Vagina (tissue), 2 donors: ENCODE measurements around the gene IRAK3. TPM values are rescaled to one million over a fixed set of nuclear protein-coding genes. Genes with fewer than 3 reads are reported as not detected.

Experiments used
- DNase-seq, 2 donors: peaks; one replicate each; pipeline ENCODE4 v3.0.0-alpha.2; 2017; ENCODE audit errors: extremely low spot score in 2 of 2
- H3K27ac ChIP-seq: fragments of 200-600 bp; sonication (generic); one replicate; pipeline ENCODE4 v1.5.1; 2019
- H3K27me3 ChIP-seq: fragments of 200-600 bp; sonication (generic); one replicate; pipeline ENCODE4 v1.5.1; 2019
- H3K36me3 ChIP-seq, 2 donors: fragments of 200-600 bp; sonication (generic); one replicate each; pipeline ENCODE4 v1.5.1; 2017 to 2019
- H3K4me1 ChIP-seq: fragments of 200-600 bp; sonication (generic); one replicate; pipeline ENCODE4 v1.5.1; 2019
- H3K4me3 ChIP-seq, 2 donors: fragments of 200-600 bp; sonication (generic); 1 replicate in 1 of 2; 2 replicates in 1 of 2; pipeline ENCODE4 v1.5.1; 2016 to 2019
- H3K9me3 ChIP-seq: fragments of 200-600 bp; sonication (generic); one replicate; pipeline ENCODE4 v1.5.1; 2019
- CTCF ChIP-seq, 3 experiments: fragments of 450-650 bp in 2 of 3; fragments of 200-600 bp in 1 of 3; sonication (generic) in 1 of 3; IDR thresholded peaks; one replicate each; pipeline ENCODE4 v1.5.1; 2017 to 2019; ENCODE audit warnings: antibody characterized with exemption in 3 of 3, mild to moderate bottlenecking in 2 of 3, moderate library complexity in 2 of 3
- POLR2A ChIP-seq, 2 donors: fragments of 450-650 bp; IDR thresholded peaks; one replicate each; pipeline ENCODE4 v1.6.1; 2017; ENCODE audit warnings: antibody characterized with exemption in 2 of 2, mild to moderate bottlenecking in 2 of 2, moderate library complexity in 2 of 2
- POLR2AphosphoS5 ChIP-seq, 2 donors: sonication (generic); formaldehyde crosslinking; IDR thresholded peaks; one replicate each; pipeline ENCODE4 v1.9.0; 2017; ENCODE audit warnings: antibody characterized with exemption in 2 of 2, mild to moderate bottlenecking in 2 of 2, low read depth in 1 of 2; ENCODE audit not compliant: insufficient read depth in 1 of 2
- intact Hi-C: fragments of 100-400 bp; cut with DNase I; formaldehyde crosslinking; loops from one replicate; pipeline ENCODE4 v1.15.1; 2023
- total RNA-seq: library from RNA; depleted of rRNA; stranded (reverse); fragments of >200 nt; gene quantifications from one replicate; pipeline ENCODE4 v1.2.3, GENCODE V29; 2016

The IRAK3 gene
- total RNA-seq, 1 donor from 2014 or later: 23.1 TPM

- intact Hi-C loops: no loop called here
- TF ChIP-seq CTCF (IDR thresholded peaks at IDR 0.05) (no peak), POLR2A (IDR thresholded peaks at IDR 0.05) (no peak), POLR2AphosphoS5 (IDR thresholded peaks at IDR 0.05; ENCODE audit: insufficient read depth in 1 of 2, low read depth in 1 of 2) (no peak)
- H3K9me3 ChIP-seq: no peaks in the 10 kb centered on the region
Observed at GRCh38 chr12:66270613-66271012, 81.6 kb downstream of the IRAK3 start.

GRCh38 chr12:66272650-66273049, 83.6 kb downstream of the IRAK3 start:
- no peak for DNase-seq
- Histone ChIP-seq H3K36me3 (no peaks in the 10 kb centered on the region), H3K4me1 (no peaks in the 10 kb centered on the region), H3K4me3 (no peak overlapping the region), H3K27ac (no peak overlapping the region), H3K27me3 (no peaks in the 10 kb centered on the region), H3K9me3 (no peaks in the 10 kb centered on the region)
- intact Hi-C loops: no loop called here
- TF ChIP-seq CTCF (IDR thresholded peaks at IDR 0.05) (no peak), POLR2AphosphoS5 (IDR thresholded peaks at IDR 0.05; ENCODE audit: insufficient read depth in 1 of 2, low read depth in 1 of 2) (no peak), POLR2A (IDR thresholded peaks at IDR 0.05) (no peak)

More at GRCh38 chr12:66270613-66271012, 81.6 kb downstream of the IRAK3 start:
- Histone ChIP-seq H3K4me1 (no peaks in the 10 kb centered on the region), H3K27ac (no peak overlapping the region), H3K36me3 (no peaks in the 10 kb centered on the region), H3K4me3 (no peak overlapping the region), H3K27me3 (no peaks in the 10 kb centered on the region)
- DNase-seq: no peak

GRCh38 chr12:66273147-66273546, 84.1 kb downstream of the IRAK3 start:
- no peaks in the 10 kb centered on the region for H3K27me3 ChIP-seq
- no peak for DNase-seq
- H3K4me1 ChIP-seq: no peaks in the 10 kb centered on the region
- no peaks in the 10 kb centered on the region for H3K36me3 ChIP-seq
- H3K9me3 ChIP-seq: no peaks in the 10 kb centered on the region
- TF ChIP-seq POLR2AphosphoS5 (IDR thresholded peaks at IDR 0.05; ENCODE audit: insufficient read depth in 1 of 2, low read depth in 1 of 2) (no peak), POLR2A (IDR thresholded peaks at IDR 0.05) (no peak), CTCF (IDR thresholded peaks at IDR 0.05) (no peak)
- intact Hi-C loops: no loop called here
- H3K4me3 ChIP-seq: no peak overlapping the region
- H3K27ac ChIP-seq: no peak overlapping the region

GRCh38 chr12:66275040-66275439, 86.0 kb downstream of the IRAK3 start:
- Histone ChIP-seq H3K27ac (no peak overlapping the region), H3K4me1 (no peaks in the 10 kb centered on the region), H3K36me3 (no peaks in the 10 kb centered on the region), H3K27me3 (no peaks in the 10 kb centered on the region), H3K9me3 (no peaks in the 10 kb centered on the region), H3K4me3 (no peak overlapping the region)
- no peak for DNase-seq
- TF ChIP-seq POLR2A (IDR thresholded peaks at IDR 0.05) (no peak), CTCF (IDR thresholded peaks at IDR 0.05) (no peak), POLR2AphosphoS5 (IDR thresholded peaks at IDR 0.05; ENCODE audit: insufficient read depth in 1 of 2, low read depth in 1 of 2) (no peak)
- intact Hi-C loops: no loop called here

GRCh38 chr12:66279123-66279712, 90.2 kb downstream of the IRAK3 start:
- Histone ChIP-seq H3K27me3 (no peaks in the 10 kb centered on the region), H3K4me1 (no peaks in the 10 kb centered on the region), H3K4me3 (no peak overlapping the region), H3K9me3 (no peaks in the 10 kb centered on the region), H3K36me3 (no peaks in the 10 kb centered on the region), H3K27ac (no peak overlapping the region)
- DNase-seq: no peak
- intact Hi-C loops: no loop called here
- TF ChIP-seq POLR2A (IDR thresholded peaks at IDR 0.05) (no peak), CTCF (IDR thresholded peaks at IDR 0.05) (no peak), POLR2AphosphoS5 (IDR thresholded peaks at IDR 0.05; ENCODE audit: insufficient read depth in 1 of 2, low read depth in 1 of 2) (no peak)
